ENCODE measurements around the gene NOC2L. TPM values are rescaled to one million over a fixed set of nuclear protein-coding genes. Genes with fewer than 3 reads are reported as not detected.

Gene NOC2L
- total and polyA plus RNA-seq, 5 donors from 2014 or later = 36.8 to 56.6 (median 54.0) TPM

- H3K27ac Mint-ChIP-seq = no peak overlapping the region
- Histone ChIP-seq H3K27ac (ENCODE audit: insufficient read depth, low read length, poor library complexity, severe bottlenecking) (no peak overlapping the region), H3K4me3 (ENCODE audit: low read depth, low read length) (no peak overlapping the region), H3K36me3 (ENCODE audit: control insufficient read depth, insufficient read depth, low read length) (no peaks in the 10 kb centered on the region), H3K27me3 (ENCODE audit: control insufficient read depth, insufficient read depth, low read length) (no peaks in the 10 kb centered on the region), H3K9me3 (ENCODE audit: control insufficient read depth in 2 of 2, low read length in 2 of 2) (no peaks in the 10 kb centered on the region), H3K4me1 (ENCODE audit: control insufficient read depth, insufficient read depth, low read length, poor library complexity, severe bottlenecking) (peaks cover 14% of the 10 kb centered on the region)
- no peak for ATAC-seq (ENCODE audit: low read depth in 2 of 2)
- H3K27me3 Mint-ChIP-seq = peaks cover 7% of the 10 kb centered on the region
- H3K4me1 Mint-ChIP-seq = peaks cover 0 to 8% (median 0%) of the 10 kb centered on the region in 4 donors
- DNase-seq = no peak
- no peak overlapping the region for H3K4me3 Mint-ChIP-seq
- no peaks in the 10 kb centered on the region for H3K36me3 Mint-ChIP-seq
- no peaks in the 10 kb centered on the region for H3K9me3 Mint-ChIP-seq
Measured at GRCh38 chr1:971751-972506, 12.9 kb upstream of the NOC2L start.

- Histone ChIP-seq H3K36me3 (ENCODE audit: control insufficient read depth, insufficient read depth, low read length) (no peaks in the 10 kb centered on the region), H3K4me1 (ENCODE audit: control insufficient read depth, insufficient read depth, low read length, poor library complexity, severe bottlenecking) (peaks cover 19% of the 10 kb centered on the region), H3K4me3 (ENCODE audit: low read depth, low read length) (no peak overlapping the region), H3K9me3 (ENCODE audit: control insufficient read depth in 2 of 2, low read length in 2 of 2) (no peaks in the 10 kb centered on the region), H3K27me3 (ENCODE audit: control insufficient read depth, insufficient read depth, low read length) (no peaks in the 10 kb centered on the region), H3K27ac (ENCODE audit: insufficient read depth, low read length, poor library complexity, severe bottlenecking) (no peak overlapping the region)
- Mint-ChIP-seq H3K9me3 (no peaks in the 10 kb centered on the region), H3K27ac (no peak overlapping the region), H3K36me3 (no peaks in the 10 kb centered on the region), H3K4me3 (no peak overlapping the region), H3K27me3 (peaks cover 7% of the 10 kb centered on the region), H3K4me1 (peaks cover 0 to 8% (median 0%) of the 10 kb centered on the region in 4 donors)
- DNase-seq = no peak
- no peak for ATAC-seq (ENCODE audit: low read depth in 2 of 2)
Measured at GRCh38 chr1:970973-971730, 12.1 kb upstream of the NOC2L start.

GRCh38 chr1:970242-970972, 11.4 kb upstream of the NOC2L start:
- peaks cover under 1% of the 10 kb centered on the region for H3K27me3 Mint-ChIP-seq

GRCh38 chr1:969260-969855, 10.3 kb upstream of the NOC2L start:
- Mint-ChIP-seq H3K27ac (no peak overlapping the region), H3K9me3 (no peaks in the 10 kb centered on the region), H3K4me3 (peak overlapping the region in 1 of 4 donors; percentile 84), H3K4me1 (peaks cover 0 to 10% (median 0%) of the 10 kb centered on the region in 4 donors), H3K36me3 (no peaks in the 10 kb centered on the region), H3K27me3 (no peaks in the 10 kb centered on the region)
- peaks cover 21% of the 10 kb centered on the region for H3K4me1 ChIP-seq (ENCODE audit: control insufficient read depth, insufficient read depth, low read length, poor library complexity, severe bottlenecking)
- no peaks in the 10 kb centered on the region for H3K27me3 ChIP-seq (ENCODE audit: control insufficient read depth, insufficient read depth, low read length)
- no peaks in the 10 kb centered on the region for H3K9me3 ChIP-seq (ENCODE audit: control insufficient read depth in 2 of 2, low read length in 2 of 2)
- no peak overlapping the region for H3K4me3 ChIP-seq (ENCODE audit: low read depth, low read length)
- DNase-seq (no peak), ATAC-seq (ENCODE audit: low read depth in 2 of 2) (no peak)
- no peaks in the 10 kb centered on the region for H3K36me3 ChIP-seq (ENCODE audit: control insufficient read depth, insufficient read depth, low read length)
- H3K27ac ChIP-seq (ENCODE audit: insufficient read depth, low read length, poor library complexity, severe bottlenecking) = no peak overlapping the region

More at GRCh38 chr1:970242-970972, 11.4 kb upstream of the NOC2L start:
- Histone ChIP-seq H3K9me3 (ENCODE audit: control insufficient read depth in 2 of 2, low read length in 2 of 2) (no peaks in the 10 kb centered on the region), H3K36me3 (ENCODE audit: control insufficient read depth, insufficient read depth, low read length) (no peaks in the 10 kb centered on the region), H3K4me3 (ENCODE audit: low read depth, low read length) (no peak overlapping the region), H3K27ac (ENCODE audit: insufficient read depth, low read length, poor library complexity, severe bottlenecking) (no peak overlapping the region), H3K27me3 (ENCODE audit: control insufficient read depth, insufficient read depth, low read length) (no peaks in the 10 kb centered on the region), H3K4me1 (ENCODE audit: control insufficient read depth, insufficient read depth, low read length, poor library complexity, severe bottlenecking) (peaks cover 21% of the 10 kb centered on the region)
- DNase-seq (no peak), ATAC-seq (ENCODE audit: low read depth in 2 of 2) (no peak)
- no peak overlapping the region for H3K27ac Mint-ChIP-seq
- peaks cover 0 to 8% (median 0%) of the 10 kb centered on the region in 4 donors for H3K4me1 Mint-ChIP-seq
- H3K36me3 Mint-ChIP-seq = no peaks in the 10 kb centered on the region
- H3K9me3 Mint-ChIP-seq = no peaks in the 10 kb centered on the region
- no peak overlapping the region for H3K4me3 Mint-ChIP-seq

- H3K36me3 ChIP-seq (ENCODE audit: control insufficient read depth, insufficient read depth, low read length) = no peaks in the 10 kb centered on the region
- no peak overlapping the region for H3K27ac ChIP-seq (ENCODE audit: insufficient read depth, low read length, poor library complexity, severe bottlenecking)
- H3K27me3 Mint-ChIP-seq = no peaks in the 10 kb centered on the region
- peaks cover 0 to 10% (median 0%) of the 10 kb centered on the region in 4 donors for H3K4me1 Mint-ChIP-seq
- H3K27me3 ChIP-seq (ENCODE audit: control insufficient read depth, insufficient read depth, low read length) = no peaks in the 10 kb centered on the region
- peak overlapping the region in 3 of 4 donors; percentile 31 to 89 (median 54) for H3K4me3 Mint-ChIP-seq
- H3K9me3 ChIP-seq (ENCODE audit: control insufficient read depth in 2 of 2, low read length in 2 of 2) = no peaks in the 10 kb centered on the region
- DNase-seq (no peak), ATAC-seq (ENCODE audit: low read depth in 2 of 2) (no peak)
- no peak overlapping the region for H3K4me3 ChIP-seq (ENCODE audit: low read depth, low read length)
- H3K36me3 Mint-ChIP-seq = no peaks in the 10 kb centered on the region
- H3K9me3 Mint-ChIP-seq = no peaks in the 10 kb centered on the region
- no peak overlapping the region for H3K27ac Mint-ChIP-seq
- peaks cover 21% of the 10 kb centered on the region for H3K4me1 ChIP-seq (ENCODE audit: control insufficient read depth, insufficient read depth, low read length, poor library complexity, severe bottlenecking)
Measured at GRCh38 chr1:967466-968343, 8.6 kb upstream of the NOC2L start.

- no peak overlapping the region for H3K27ac Mint-ChIP-seq
- Histone ChIP-seq H3K4me3 (ENCODE audit: low read depth, low read length) (no peak overlapping the region), H3K36me3 (ENCODE audit: control insufficient read depth, insufficient read depth, low read length) (no peaks in the 10 kb centered on the region), H3K4me1 (ENCODE audit: control insufficient read depth, insufficient read depth, low read length, poor library complexity, severe bottlenecking) (peaks cover 21% of the 10 kb centered on the region), H3K27ac (ENCODE audit: insufficient read depth, low read length, poor library complexity, severe bottlenecking) (peak overlapping the region; percentile 68), H3K9me3 (ENCODE audit: control insufficient read depth in 2 of 2, low read length in 2 of 2) (no peaks in the 10 kb centered on the region), H3K27me3 (ENCODE audit: control insufficient read depth, insufficient read depth, low read length) (no peaks in the 10 kb centered on the region)
- peak; percentile 52 to 87 (median 65) for DNase-seq
- no peaks in the 10 kb centered on the region for H3K9me3 Mint-ChIP-seq
- peaks cover 0 to 14% (median 0%) of the 10 kb centered on the region in 4 donors for H3K4me1 Mint-ChIP-seq
- peak; percentile 91 to 92 for ATAC-seq (ENCODE audit: low read depth in 2 of 2)
- no peaks in the 10 kb centered on the region for H3K36me3 Mint-ChIP-seq
- no peaks in the 10 kb centered on the region for H3K27me3 Mint-ChIP-seq
- H3K4me3 Mint-ChIP-seq = peak overlapping the region; percentile 54 to 89 (median 79)
Measured at GRCh38 chr1:966704-967300, 7.7 kb upstream of the NOC2L start.
